MCF 10A (cell line): ENCODE measurements around the gene AADAC. TPM values are rescaled to one million over a fixed set of nuclear protein-coding genes. Genes with fewer than 3 reads are reported as not detected.
"Not testable (repeated sequence)": the region's sequence is repeated elsewhere in the genome, so short reads cannot be mapped to it uniquely, and the experiment has no call there.

Experiments used
- BruUV-seq: library from RNA; stranded (reverse); fragments of 400-500 nt; replicated peaks from 2 replicates; lab custom pipeline; 2021; lab: Mats Ljungman, UMichigan
- CTCF ChIA-PET: fragments of 300-600 bp; sonication (Branson Sonifier 250); formaldehyde crosslinking; extraction: SDS; loops from one replicate; lab custom pipeline; 2021; ENCODE audit warnings: antibody characterized with exemption, inconsistent platforms; lab: Yijun Ruan, JAX
- POLR2A ChIA-PET: fragments of 300-600, 350-650 bp; sonication (Branson Sonifier 250); formaldehyde crosslinking; extraction: SDS; loops from one replicate; lab custom pipeline; 2020; ENCODE audit warnings: antibody characterized with exemption, inconsistent platforms; lab: Yijun Ruan, JAX
- DNase-seq: peaks from one replicate; pipeline ENCODE4 v3.0.0-alpha.2; 2018; ENCODE audit not compliant: unreplicated experiment
- H3K27ac Mint-ChIP-seq: one replicate; pipeline ENCODE4 v1.8.0; 2022; ENCODE audit warnings: mild to moderate bottlenecking, low read depth, mixed read lengths; ENCODE audit not compliant: unreplicated experiment
- H3K27me3 Mint-ChIP-seq: one replicate; pipeline ENCODE4 v1.8.0; 2022; ENCODE audit warnings: mixed read lengths; ENCODE audit not compliant: insufficient read depth, unreplicated experiment
- H3K36me3 Mint-ChIP-seq: one replicate; pipeline ENCODE4 v1.8.0; 2022; ENCODE audit warnings: mild to moderate bottlenecking, moderate library complexity, mixed read lengths; ENCODE audit not compliant: insufficient read depth, unreplicated experiment
- H3K4me1 Mint-ChIP-seq: one replicate; pipeline ENCODE4 v1.8.0; 2022; ENCODE audit warnings: mixed read lengths; ENCODE audit not compliant: insufficient read depth, unreplicated experiment
- H3K4me3 Mint-ChIP-seq: one replicate; pipeline ENCODE4 v1.8.0; 2022; ENCODE audit warnings: mild to moderate bottlenecking, moderate library complexity, mixed read lengths; ENCODE audit not compliant: unreplicated experiment
- H3K9me3 Mint-ChIP-seq: one replicate; pipeline ENCODE4 v1.8.0; 2022; ENCODE audit warnings: mixed read lengths; ENCODE audit not compliant: unreplicated experiment
- CTCF ChIP-seq: fragments of 200-600 bp; IDR thresholded peaks from one replicate; pipeline ENCODE4 v1.8.0; 2022; ENCODE audit warnings: antibody characterized with exemption, mild to moderate bottlenecking; ENCODE audit not compliant: unreplicated experiment
- intact Hi-C: fragments of 100-400 bp; cut with micrococcal nuclease; formaldehyde crosslinking; loops from 2 replicates; pipeline ENCODE4 v1.14.1; 2022
- total RNA-seq: library from RNA; stranded (reverse); gene quantifications from 2 replicates; pipeline ENCODE4 v1.2.3, GENCODE V29; 2022

Gene AADAC
- total RNA-seq, 1 experiment from 2014 or later: not detected

- BruUV-seq: no TSS peak
- H3K4me3 Mint-ChIP-seq: no peak overlapping the region
- TF ChIP-seq CTCF: no peak
- H3K4me1 Mint-ChIP-seq: no peaks in the 10 kb centered on the region
- H3K27ac Mint-ChIP-seq: no peak overlapping the region
- CTCF ChIA-PET: no interaction called here
- POLR2A ChIA-PET: no interaction called here
- no peak for DNase-seq
- peaks cover 12% of the 10 kb centered on the region for H3K9me3 Mint-ChIP-seq
- H3K36me3 Mint-ChIP-seq: no peaks in the 10 kb centered on the region
- H3K27me3 Mint-ChIP-seq: no peaks in the 10 kb centered on the region
- intact Hi-C loops: no loop called here
Observed at GRCh38 chr3:151806838-151807237, 7.1 kb upstream of the AADAC start.

- H3K27me3 Mint-ChIP-seq, H3K4me1 Mint-ChIP-seq, intact Hi-C loops, POLR2A ChIA-PET, H3K4me3 Mint-ChIP-seq, H3K27ac Mint-ChIP-seq, BruUV-seq, DNase-seq, H3K36me3 Mint-ChIP-seq: not testable (repeated sequence)
- CTCF ChIA-PET: interaction anchor here (1.1 kb wide), 1 partner anchor 8 kb away, joined by 3 read pairs; no protein-coding TSS in a partner anchor
- H3K9me3 Mint-ChIP-seq: peaks cover 12% of the 10 kb centered on the region
Observed at GRCh38 chr3:151808926-151809325, 5.0 kb upstream of the AADAC start.

GRCh38 chr3:151811474-151811873, 2.4 kb upstream of the AADAC start:
- no TSS peak for BruUV-seq
- no peak for DNase-seq
- H3K36me3 Mint-ChIP-seq: no peaks in the 10 kb centered on the region
- H3K27me3 Mint-ChIP-seq: no peaks in the 10 kb centered on the region
- H3K4me1 Mint-ChIP-seq: peaks cover 9% of the 10 kb centered on the region
- no peak overlapping the region for H3K4me3 Mint-ChIP-seq
- CTCF ChIA-PET: interaction anchor here (0.6 kb wide), 1 partner anchor 143 kb away, joined by 3 read pairs; no protein-coding TSS in a partner anchor
- peaks cover 12% of the 10 kb centered on the region for H3K9me3 Mint-ChIP-seq
- intact Hi-C loops: no loop called here
- TF ChIP-seq CTCF: no peak
- POLR2A ChIA-PET: no interaction called here
- no peak overlapping the region for H3K27ac Mint-ChIP-seq

GRCh38 chr3:151814588-151814987, 672 bp downstream of the AADAC start:
- Mint-ChIP-seq H3K4me1 (peaks cover 9% of the 10 kb centered on the region), H3K27me3 (no peaks in the 10 kb centered on the region), H3K4me3 (no peak overlapping the region), H3K9me3 (no peaks in the 10 kb centered on the region), H3K36me3 (no peaks in the 10 kb centered on the region), H3K27ac (no peak overlapping the region)
- ChIA-PET POLR2A (interaction anchor here (1.0 kb wide), 2 partner anchors 10 to 22 kb away, joined by 3 to 6 read pairs; no protein-coding TSS in a partner anchor), CTCF (interaction anchor here (0.7 to 1.2 kb wide), 3 partner anchors 19 to 443 kb away, joined by 3 to 4 read pairs (median 3); no protein-coding TSS in a partner anchor)
- TF ChIP-seq CTCF: no peak
- no peak for DNase-seq
- intact Hi-C loops: no loop called here
- BruUV-seq: no TSS peak
